IMR-90 (cell line): ENCODE measurements around the gene PRKCA. TPM values are rescaled to one million over a fixed set of nuclear protein-coding genes. Genes with fewer than 3 reads are reported as not detected.

Source experiments
- ATAC-seq: fragments of 200-7000 bp; cut with Tn5 transposase; 2 replicates; pipeline ENCODE4 v1.9.1; 2020; ENCODE audit warnings: low read depth, mild to moderate bottlenecking, moderate library complexity
- BruUV-seq: library from RNA; stranded (reverse); fragments of 400-500 nt; replicated peaks from 2 replicates; lab custom pipeline; 2021; lab: Mats Ljungman, UMichigan
- CTCF ChIA-PET: fragments of 300-600 bp; formaldehyde crosslinking; extraction: SDS; loops from one replicate; lab custom pipeline; 2021; ENCODE audit warnings: antibody characterized with exemption; lab: Yijun Ruan, JAX
- POLR2A ChIA-PET: fragments of 300-600 bp; sonication (Branson Sonifier 250); formaldehyde crosslinking; loops from one replicate; lab custom pipeline; 2022; ENCODE audit warnings: antibody characterized with exemption; ENCODE audit not compliant: unreplicated experiment; lab: Charles Lee
- DNase-seq: peaks from one replicate; pipeline ENCODE4 v3.0.0; 2013
- H2AFZ ChIP-seq: replicated peaks from 2 replicates; pipeline ENCODE3; 2013; ENCODE audit warnings: low read length, mild to moderate bottlenecking; ENCODE audit not compliant: poor library complexity
- H2AK5ac ChIP-seq: 2 replicates; pipeline ENCODE4 v1.6.1; 2013; ENCODE audit warnings: low read depth, low read length, inconsistent platforms
- H2AK9ac ChIP-seq: replicated peaks from 2 replicates; pipeline ENCODE3; 2013; ENCODE audit warnings: mild to moderate bottlenecking, low read depth, low read length, moderate library complexity; ENCODE audit not compliant: poor library complexity
- H2BK120ac ChIP-seq: 2 replicates; pipeline ENCODE4 v1.6.1; 2013; ENCODE audit warnings: low read depth, low read length, inconsistent platforms
- H2BK15ac ChIP-seq: 3 replicates; pipeline ENCODE4 v1.6.1; 2013; ENCODE audit warnings: low read depth, low read length, inconsistent platforms
- H2BK20ac ChIP-seq: 2 replicates; pipeline ENCODE4 v1.6.1; 2013; ENCODE audit warnings: low read depth, mild to moderate bottlenecking, inconsistent platforms, low read length, moderate library complexity
- H2BK5ac ChIP-seq: 2 replicates; pipeline ENCODE4 v1.6.1; 2013; ENCODE audit warnings: mild to moderate bottlenecking, low read depth, low read length, inconsistent platforms; ENCODE audit not compliant: poor library complexity, severe bottlenecking
- H3K14ac ChIP-seq: replicated peaks from 2 replicates; pipeline ENCODE4 v1.6.1; 2013; ENCODE audit warnings: low read depth, low read length, inconsistent platforms
- H3K18ac ChIP-seq: 2 replicates; pipeline ENCODE4 v1.6.1; 2013; ENCODE audit warnings: low read depth, low read length, control low read depth
- H3K23ac ChIP-seq: 2 replicates; pipeline ENCODE4 v1.6.1; 2013; ENCODE audit warnings: low read depth, low read length, inconsistent platforms
- H3K27ac ChIP-seq: 2 replicates; pipeline ENCODE4 v1.5.1; 2013; ENCODE audit warnings: mild to moderate bottlenecking, control low read depth, low read length; ENCODE audit not compliant: insufficient read depth
- H3K27me3 ChIP-seq: 2 replicates; pipeline ENCODE4 v1.6.1; 2013; ENCODE audit warnings: low read length; ENCODE audit not compliant: control insufficient read depth, insufficient read depth
- H3K36me3 ChIP-seq: 2 replicates; pipeline ENCODE4 v1.6.1; 2013; ENCODE audit warnings: low read length, mixed read lengths; ENCODE audit not compliant: control insufficient read depth, insufficient read depth
- H3K4ac ChIP-seq: 2 replicates; pipeline ENCODE4 v1.6.1; 2013; ENCODE audit warnings: low read depth, low read length, inconsistent platforms
- H3K4me1 ChIP-seq: 2 replicates; pipeline ENCODE4 v1.6.1; 2013; ENCODE audit warnings: low read length, mixed read lengths; ENCODE audit not compliant: control insufficient read depth, insufficient read depth
- H3K4me2 ChIP-seq: 2 replicates; pipeline ENCODE4 v1.6.1; 2013; ENCODE audit warnings: low read depth, mild to moderate bottlenecking, control low read depth, low read length, moderate library complexity
- H3K4me3 ChIP-seq: 2 replicates; pipeline ENCODE4 v1.5.1; 2013; ENCODE audit warnings: low read depth, mild to moderate bottlenecking, control low read depth, low read length, moderate library complexity; ENCODE audit not compliant: insufficient read depth
- H3K56ac ChIP-seq: 2 replicates; pipeline ENCODE4 v1.6.1; 2013; ENCODE audit warnings: low read length, inconsistent platforms; ENCODE audit not compliant: insufficient read depth; ENCODE audit errors: extremely low read depth
- H3K79me1 ChIP-seq, 2 experiments: 2 replicates each; pipeline ENCODE4 v1.6.1; 2013; ENCODE audit warnings: low read length in 2 of 2, inconsistent platforms in 1 of 2, low read depth in 1 of 2
- H3K9ac ChIP-seq: 2 replicates; pipeline ENCODE4 v1.6.1; 2013; ENCODE audit warnings: low read depth, low read length, control low read depth
- H3K9me1 ChIP-seq: 2 replicates; pipeline ENCODE4 v1.6.1; 2013; ENCODE audit warnings: low read length, inconsistent platforms; ENCODE audit not compliant: insufficient read depth
- H3K9me3 ChIP-seq: 2 replicates; pipeline ENCODE4 v1.6.1; 2013; ENCODE audit warnings: low read length; ENCODE audit not compliant: control insufficient read depth, insufficient read depth
- H4K20me1 ChIP-seq: 2 replicates; pipeline ENCODE4 v1.6.1; 2013; ENCODE audit warnings: low read length, inconsistent platforms; ENCODE audit not compliant: insufficient read depth
- H4K5ac ChIP-seq: 2 replicates; pipeline ENCODE4 v1.6.1; 2013; ENCODE audit warnings: mild to moderate bottlenecking, low read depth, low read length, control low read depth
- H4K8ac ChIP-seq, 2 experiments: 2 replicates each; pipeline ENCODE4 v1.6.1; 2013; ENCODE audit warnings: low read depth in 2 of 2, low read length in 2 of 2, control low read depth in 1 of 2, inconsistent platforms in 1 of 2
- H4K91ac ChIP-seq: 2 replicates; pipeline ENCODE4 v1.6.1; 2013; ENCODE audit warnings: low read depth, low read length, inconsistent platforms; ENCODE audit not compliant: insufficient read depth
- CHD1 ChIP-seq: IDR thresholded peaks from 2 replicates; pipeline ENCODE4 v1.6.1; 2012; ENCODE audit warnings: low read depth, low read length, improper control_type of control experiment
- RFX5 ChIP-seq: IDR thresholded peaks from 2 replicates; pipeline ENCODE4 v1.8.0; 2012; ENCODE audit warnings: low read depth, mild to moderate bottlenecking, low read length, moderate library complexity
- WGBS, 2 experiments: methylation state at CpG; one replicate each; pipeline versions ENCODE4 v1.1.5 to v1.1.7; 2013; ENCODE audit warnings: missing lambda C conversion rate in 2 of 2; ENCODE audit not compliant: insufficient read length in 1 of 2; ENCODE audit errors: extremely low coverage in 2 of 2; 5-methylcytosine and 5-hydroxymethylcytosine counted together
- dilution Hi-C: fragments of 300-500 bp; cut with HindIII; formaldehyde crosslinking; loops from one replicate; pipeline ENCODE4 v1.14.3; 2018; ENCODE audit warnings: low sequenced_read_pairs; ENCODE audit not compliant: unreplicated experiment
- in situ Hi-C: fragments of 300-500 bp; cut with MboI; formaldehyde crosslinking; loops from 3 replicates; pipeline ENCODE4 v1.14.3; 2019; ENCODE audit warnings: low sequenced_read_pairs, inconsistent platforms, mixed read lengths
- intact Hi-C: fragments of 100-400 bp; cut with micrococcal nuclease; formaldehyde crosslinking; loops from 2 replicates; pipeline ENCODE4 v1.10.0; 2022
- polyA plus RNA-seq, 3 experiments: library from polyadenylated mRNA; depleted of rRNA; stranded (reverse); fragments of >200 nt; gene quantifications; 2 replicates each; pipeline ENCODE4 v1.2.3, GENCODE V29; 2012; ENCODE audit warnings: low replicate concordance in 1 of 3
- total RNA-seq: library from RNA; depleted of rRNA; stranded (reverse); fragments of >200 nt; gene quantifications from 2 replicates; pipeline ENCODE4 v1.2.3, GENCODE V29; 2012

The PRKCA gene
- total and polyA plus RNA-seq, 2 of the 4 experiments (the other 2 are of a cell fraction), result 31.0 to 46.0 TPM

DNA sequence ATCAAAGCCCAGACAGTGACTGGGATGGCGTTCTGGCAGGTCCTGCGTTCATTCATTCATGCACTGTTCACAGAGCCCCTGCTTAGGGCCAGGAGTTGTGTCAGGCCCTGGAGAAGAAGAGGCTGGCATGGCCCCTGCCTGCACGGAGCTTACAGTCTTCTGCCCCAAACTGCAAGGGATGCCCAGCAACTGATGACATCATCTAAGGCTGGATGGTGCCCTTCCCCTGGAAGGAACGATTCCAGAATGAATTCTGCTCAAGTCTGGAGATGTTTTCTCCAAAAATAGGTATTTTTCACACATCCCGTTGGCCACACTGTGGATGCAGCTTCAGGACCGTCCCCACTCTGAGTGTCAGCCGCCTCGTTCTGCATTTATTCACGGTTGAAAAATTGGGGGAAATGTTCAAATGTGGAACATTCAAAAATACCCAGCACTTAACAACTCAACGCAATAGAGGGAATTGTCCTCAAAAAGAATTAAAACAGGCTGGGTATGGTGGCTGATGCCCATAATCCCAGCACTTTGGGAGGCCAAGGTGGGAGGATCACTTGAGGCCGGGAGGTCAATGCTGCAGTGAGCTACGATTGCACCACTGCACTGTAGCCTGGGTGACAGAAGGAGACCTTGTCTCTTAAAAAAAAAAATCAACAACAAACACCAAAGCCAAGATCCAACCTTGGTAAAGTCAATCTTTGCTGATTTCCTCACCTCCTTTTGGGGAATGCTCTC, 508.7 kb downstream of the PRKCA start:
- no TSS peak for BruUV-seq
- 100% methylated on average over 1 of the region's 12 CpGs; no CpG with 5 or more reads in 1 of the 2 experiments for WGBS, 2 experiments

More for the DNA sequence above, 508.7 kb downstream of the PRKCA start:
- Histone ChIP-seq H3K9ac (no peak overlapping the region), H3K23ac (no peak overlapping the region), H2AFZ (no peak overlapping the region), H4K91ac (no peak overlapping the region), H2AK9ac (no peak overlapping the region), H3K4me3 (no peak overlapping the region), H3K18ac (no peak overlapping the region), H3K4me2 (no peak overlapping the region), H3K36me3 (no peaks in the 10 kb centered on the region), H3K9me1 (no peaks in the 10 kb centered on the region; the same call in 1 of the 2 replicates), H3K27ac (no peak overlapping the region), H3K56ac (no peak overlapping the region), H2AK5ac (no peak overlapping the region), H3K27me3 (no peaks in the 10 kb centered on the region), H2BK20ac (no peak overlapping the region), H3K14ac (no peak overlapping the region), H3K79me1 (no peaks in the 10 kb centered on the region), H2BK120ac (no peak overlapping the region), H4K8ac (no peak overlapping the region), H2BK15ac (no peak overlapping the region), H3K4ac (no peak overlapping the region), H3K9me3 (no peaks in the 10 kb centered on the region), H3K4me1 (no peaks in the 10 kb centered on the region), H4K5ac (no peak overlapping the region), H4K20me1 (no peaks in the 10 kb centered on the region; the same call in 1 of the 2 replicates), H2BK5ac (no peak overlapping the region)
- ATAC-seq (no peak), DNase-seq (no peak)
- CTCF ChIA-PET, result no interaction called here
- POLR2A ChIA-PET, result no interaction called here
- dilution Hi-C loops (no loop called here), intact Hi-C loops (no loop called here), in situ Hi-C loops (no loop called here)
- TF ChIP-seq RFX5 (peak; percentile 83), CHD1 (no peak)
